GM18502 (cell line): Measurements from ENCODE around the gene ANKZF1.

Experiments
- ATAC-seq: cut with Tn5 transposase; IDR thresholded peaks from one replicate; pipeline ENCODE4 v1.9.1; 2021; ENCODE audit warnings: mild to moderate bottlenecking; ENCODE audit not compliant: unreplicated experiment, poor library complexity

ANKZF1 gene

DNA sequence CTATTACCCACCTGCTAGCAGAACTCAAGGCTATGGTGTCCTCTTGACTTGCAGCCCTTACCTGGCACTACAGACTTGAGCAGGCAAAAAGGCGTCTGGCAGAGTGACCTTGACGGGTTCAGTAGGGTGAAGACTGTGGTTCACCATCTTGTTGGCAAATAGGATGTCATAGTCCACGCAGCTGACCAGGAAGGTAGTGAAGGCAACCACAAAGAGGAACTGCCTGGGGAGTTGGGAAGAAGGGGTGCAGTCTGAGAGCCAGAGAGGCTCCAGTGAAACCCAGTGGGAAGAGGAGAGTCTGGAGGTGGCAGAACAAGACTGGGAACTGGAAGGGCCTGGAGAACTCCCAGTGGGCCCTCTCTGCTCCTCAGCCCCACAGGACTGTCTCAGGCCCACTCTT is 4.3 kb upstream of the ANKZF1 start:
- no peak for ATAC-seq

DNA sequence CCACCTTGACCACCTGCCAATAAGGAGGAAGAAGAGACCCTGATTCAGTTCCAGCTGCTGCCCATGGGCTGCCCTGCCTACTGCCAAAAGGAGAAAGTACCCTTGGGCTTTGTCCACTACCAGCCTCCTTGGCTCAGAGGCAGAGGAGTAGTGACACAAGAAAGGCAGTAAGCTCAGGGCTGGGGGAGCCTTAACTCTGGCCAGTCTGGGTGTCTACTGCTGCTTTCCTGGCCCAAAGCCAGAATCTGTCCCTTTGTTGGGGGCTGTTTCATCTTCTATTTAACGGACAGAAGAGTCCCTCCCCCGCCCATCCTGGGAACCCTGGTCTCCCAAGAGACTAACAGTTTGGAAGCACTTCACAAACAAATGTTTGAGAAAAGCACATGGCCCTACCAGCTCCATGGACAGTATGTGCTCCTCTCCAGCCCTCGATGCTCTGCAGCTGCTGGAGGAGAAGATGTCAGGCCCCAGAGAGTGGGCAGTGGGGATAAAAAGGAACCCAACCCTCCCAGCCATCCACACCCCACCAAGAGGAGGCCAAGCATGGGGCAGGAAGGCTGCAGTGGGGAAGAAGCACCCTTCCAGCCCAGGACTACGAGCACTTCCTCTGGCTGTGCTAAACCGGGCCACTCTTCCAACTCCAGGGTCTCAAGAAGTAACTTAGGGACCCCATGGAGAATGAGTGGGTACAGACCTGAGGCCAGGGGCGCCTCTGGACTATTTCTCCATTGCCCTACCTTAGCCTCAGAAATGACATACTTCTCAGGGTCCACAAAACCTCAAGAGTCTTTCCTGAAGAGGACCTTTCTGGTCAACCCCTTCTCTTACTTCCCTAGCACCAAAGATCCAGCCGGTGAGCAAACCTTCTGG is 1.3 kb upstream of the ANKZF1 start:
- ATAC-seq: no peak

DNA sequence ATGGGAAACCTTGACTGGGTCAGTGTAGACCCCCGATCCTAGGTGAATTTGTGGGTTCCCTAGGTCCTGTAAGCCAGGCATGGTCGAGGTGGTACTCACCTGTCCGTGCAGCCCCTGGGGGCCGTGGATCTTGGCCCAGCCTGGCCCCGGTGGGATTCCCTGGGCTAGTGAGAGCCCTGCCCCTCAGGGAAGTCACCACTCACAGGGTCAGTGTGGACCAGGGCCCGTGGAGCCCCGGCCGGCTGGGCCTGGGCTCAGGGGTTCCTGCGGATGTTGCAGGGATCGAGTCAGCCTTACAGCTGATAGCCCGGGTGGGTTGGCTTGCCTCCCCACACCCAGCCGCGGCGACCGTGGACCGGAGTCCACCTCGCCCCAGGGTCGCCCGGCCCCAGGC is 698 bp upstream of the ANKZF1 start:
- ATAC-seq: no peak

DNA sequence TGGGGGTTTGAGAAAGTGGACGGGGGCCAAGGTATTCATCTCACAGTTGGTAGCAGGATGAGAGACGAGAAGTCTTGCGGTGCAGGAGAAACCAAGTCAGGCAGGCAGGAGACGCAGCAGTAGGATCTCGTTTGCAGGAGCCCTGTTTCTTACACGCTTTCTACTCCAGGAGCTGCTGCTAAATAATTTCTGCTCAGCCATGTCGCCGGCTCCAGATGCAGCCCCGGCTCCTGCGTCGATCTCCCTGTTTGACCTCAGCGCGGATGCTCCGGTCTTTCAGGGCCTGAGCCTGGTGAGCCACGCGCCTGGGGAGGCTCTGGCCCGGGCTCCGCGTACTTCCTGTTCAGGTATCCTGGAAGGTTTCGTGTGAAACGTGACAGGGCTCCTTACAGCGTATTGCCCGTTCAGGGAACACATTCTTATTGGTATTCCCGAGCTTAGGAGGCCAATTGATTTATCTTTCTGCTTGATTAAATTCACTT is 494 bp downstream of the ANKZF1 start:
- peak; percentile 24 for ATAC-seq

DNA sequence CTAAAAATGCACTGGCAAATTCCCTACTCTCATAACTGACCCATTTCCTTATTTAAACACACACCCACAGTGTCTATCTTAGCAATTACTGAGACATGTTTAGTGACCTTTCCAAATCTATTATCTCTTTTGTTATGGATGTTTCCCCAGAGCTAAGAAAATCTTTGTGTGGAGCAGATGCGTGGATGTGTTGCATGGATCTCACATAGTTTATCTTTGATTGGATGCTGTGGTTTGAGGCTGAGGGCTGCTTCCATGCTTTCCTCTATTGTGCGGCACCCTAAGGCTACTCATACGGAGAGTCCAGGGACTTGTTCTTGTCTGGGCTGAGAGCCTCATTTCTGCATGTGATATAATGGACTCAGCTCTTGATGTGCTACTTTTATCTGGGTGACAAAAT is 4.7 kb downstream of the ANKZF1 start:
- no peak for ATAC-seq

DNA sequence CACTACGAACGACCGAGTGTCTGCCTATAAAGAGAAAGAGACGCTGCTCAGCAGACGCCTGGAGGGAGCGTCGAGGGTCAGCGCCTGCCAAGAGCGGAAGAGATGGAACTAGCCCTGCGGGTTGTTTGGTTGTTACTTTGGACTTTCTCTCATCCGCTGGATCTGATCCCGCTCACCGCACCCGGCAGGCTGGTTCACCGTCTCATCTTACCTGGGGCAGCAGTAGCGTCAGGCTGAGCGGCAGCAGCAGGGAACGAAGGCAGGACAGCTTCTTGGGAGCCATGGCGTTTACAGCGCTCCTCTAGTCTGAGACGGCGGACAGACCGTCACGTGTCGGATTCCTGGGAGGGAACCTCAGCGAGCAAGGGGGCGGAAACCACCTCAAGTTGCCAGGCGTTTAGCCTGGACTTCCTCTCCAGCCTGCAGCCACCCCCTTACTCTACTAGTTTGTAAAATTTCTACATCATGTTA is 13.7 kb downstream of the ANKZF1 start:
- no peak for ATAC-seq

DNA sequence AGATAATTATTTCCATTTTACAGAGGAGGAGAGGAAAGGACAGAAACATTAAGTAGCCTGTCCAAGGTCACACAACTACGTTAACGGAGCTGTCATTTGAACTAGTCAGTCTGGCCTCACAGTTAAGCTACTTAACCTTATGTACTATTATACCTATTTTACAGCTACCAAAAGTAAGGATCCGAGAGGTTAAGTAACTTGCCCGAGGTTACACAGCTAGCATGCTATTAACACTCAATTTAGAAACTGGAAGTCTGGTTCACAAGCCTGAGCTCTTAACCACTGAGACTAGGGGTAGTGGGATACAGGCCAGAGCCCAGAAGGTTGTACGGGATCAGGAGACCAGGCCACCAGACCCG is 15.2 kb downstream of the ANKZF1 start:
- no peak for ATAC-seq

DNA sequence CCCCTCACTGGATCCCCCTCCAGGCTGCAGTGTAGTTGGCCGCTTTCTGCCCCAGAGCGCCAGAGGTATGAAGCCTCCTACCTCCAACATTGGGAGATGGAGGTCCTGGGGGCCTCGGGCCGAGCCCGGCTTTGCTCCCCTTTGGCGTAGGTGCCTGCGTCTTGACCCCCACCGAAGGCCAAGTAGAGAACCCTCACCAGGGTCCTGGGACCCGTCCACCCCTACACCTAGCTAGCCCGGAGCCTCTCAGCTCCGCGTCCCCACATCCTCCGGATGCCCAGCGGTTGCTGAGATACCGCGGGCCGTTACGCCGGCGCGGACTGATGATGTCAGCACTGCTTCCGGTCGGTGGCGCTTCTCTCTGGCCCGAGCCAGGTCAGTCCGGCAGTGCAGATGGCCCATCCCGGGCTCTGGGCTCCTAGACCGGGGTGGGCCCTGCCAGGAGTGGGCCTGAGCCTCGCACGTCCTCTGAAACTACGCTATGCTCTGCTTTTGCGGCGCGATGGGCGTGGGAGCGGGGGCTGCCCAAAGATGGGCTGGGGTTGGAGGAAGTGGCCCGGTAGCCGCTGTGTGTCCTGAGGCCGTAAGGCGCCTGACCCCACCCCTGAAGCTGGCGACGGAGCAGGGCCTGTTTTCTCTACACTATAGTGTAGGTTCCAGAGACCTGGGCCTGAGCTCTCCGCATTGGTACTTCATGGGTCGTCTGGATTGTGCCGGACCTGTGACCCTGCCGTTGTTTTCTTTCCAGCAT is 15.7 kb downstream of the ANKZF1 start, which contains the start of the genes GLB1L and STK16:
TSS of gene GLB1L (minus strand) at position 297 of the 751 bp plus-strand sequence. CDS start 1,871 bp downstream, outside the sequence.
TSS of gene STK16 (plus strand) at position 332 of the 751 bp plus-strand sequence. CDS start 521 bp downstream, outside the sequence.
- peak; percentile 80 for ATAC-seq

DNA sequence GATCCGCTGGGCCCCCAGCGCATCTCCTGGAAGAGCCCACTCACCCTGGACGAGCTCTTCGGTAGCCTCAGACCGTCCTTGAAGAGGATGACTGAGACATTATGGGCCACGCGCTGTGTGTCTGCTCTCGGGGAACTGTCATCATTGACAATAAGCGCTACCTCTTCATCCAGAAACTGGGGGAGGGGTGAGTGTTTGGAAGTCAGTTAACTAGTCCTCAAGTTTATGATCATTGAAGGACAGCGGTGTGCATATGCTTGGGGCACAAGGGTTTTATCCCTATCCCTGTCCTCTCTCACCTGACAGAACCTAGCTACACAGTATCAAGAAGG is 16.3 kb downstream of the ANKZF1 start:
- ATAC-seq: no peak

DNA sequence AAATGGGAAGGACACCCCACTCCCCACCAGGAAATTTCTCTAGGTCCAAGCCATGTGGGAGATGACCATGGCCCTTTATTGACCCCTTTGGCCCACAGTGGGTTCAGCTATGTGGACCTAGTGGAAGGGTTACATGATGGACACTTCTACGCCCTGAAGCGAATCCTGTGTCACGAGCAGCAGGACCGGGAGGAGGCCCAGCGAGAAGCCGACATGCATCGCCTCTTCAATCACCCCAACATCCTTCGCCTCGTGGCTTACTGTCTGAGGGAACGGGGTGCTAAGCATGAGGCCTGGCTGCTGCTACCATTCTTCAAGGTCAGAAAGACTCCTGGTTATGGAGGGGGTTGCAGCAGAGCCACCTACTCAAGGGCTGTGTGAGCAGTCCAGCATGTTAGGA is 17.0 kb downstream of the ANKZF1 start:
- no peak for ATAC-seq

DNA sequence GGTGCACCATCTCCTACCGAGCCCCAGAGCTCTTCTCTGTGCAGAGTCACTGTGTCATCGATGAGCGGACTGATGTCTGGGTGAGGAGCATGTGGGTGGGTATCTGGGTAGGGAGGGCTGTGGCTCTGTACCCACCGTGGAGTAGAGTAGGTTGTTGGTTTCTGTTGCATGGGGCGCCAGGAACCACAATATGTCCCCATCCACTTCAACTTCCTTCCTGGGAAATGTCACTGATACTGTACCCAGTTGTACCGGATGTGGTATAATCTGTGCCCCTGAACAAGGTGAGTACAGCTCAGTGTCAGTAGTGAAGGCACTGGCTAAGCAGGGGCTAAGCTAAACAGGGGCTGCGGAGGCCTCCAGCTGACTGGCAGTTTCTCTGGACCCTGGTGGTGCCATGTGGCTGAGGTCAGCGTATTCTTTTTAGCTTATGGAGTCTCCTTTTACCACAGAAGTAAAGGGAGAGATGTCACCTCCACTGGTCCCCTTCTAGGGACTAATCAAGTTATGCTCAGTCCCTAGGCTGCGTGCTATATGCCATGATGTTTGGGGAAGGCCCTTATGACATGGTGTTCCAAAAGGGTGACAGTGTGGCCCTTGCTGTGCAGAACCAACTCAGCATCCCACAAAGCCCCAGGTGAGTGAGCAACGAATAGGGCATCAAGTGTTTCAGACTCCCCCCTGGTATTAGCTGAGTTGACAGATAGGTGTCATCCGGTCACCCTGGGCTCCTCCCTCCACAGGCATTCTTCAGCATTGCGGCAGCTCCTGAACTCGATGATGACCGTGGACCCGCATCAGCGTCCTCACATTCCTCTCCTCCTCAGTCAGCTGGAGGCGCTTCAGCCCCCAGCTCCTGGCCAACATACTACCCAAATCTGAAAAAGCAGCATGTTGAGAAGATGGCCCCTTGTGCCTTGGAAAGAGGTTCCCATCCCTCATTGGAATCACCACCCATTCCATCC is 18.4 kb downstream of the ANKZF1 start:
- no peak for ATAC-seq

DNA sequence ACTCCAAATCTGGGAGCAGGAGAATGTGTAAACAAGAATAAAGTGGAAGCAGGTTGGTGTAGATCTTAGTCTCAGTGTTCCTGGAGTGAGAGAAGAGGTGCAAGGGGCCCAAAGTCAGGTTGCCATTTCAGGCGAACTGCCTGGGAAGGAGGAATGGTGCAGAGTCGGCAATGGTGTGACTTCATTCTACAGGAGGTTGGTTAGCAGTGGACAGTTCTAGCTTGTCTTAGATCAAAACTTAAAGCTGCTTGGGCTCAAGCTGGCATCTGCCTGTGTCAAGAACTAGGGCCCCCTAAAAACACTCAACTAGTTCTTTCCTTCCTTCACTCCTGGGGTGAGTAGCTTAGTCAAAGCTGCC is 19.2 kb downstream of the ANKZF1 start:
- no peak for ATAC-seq

DNA sequence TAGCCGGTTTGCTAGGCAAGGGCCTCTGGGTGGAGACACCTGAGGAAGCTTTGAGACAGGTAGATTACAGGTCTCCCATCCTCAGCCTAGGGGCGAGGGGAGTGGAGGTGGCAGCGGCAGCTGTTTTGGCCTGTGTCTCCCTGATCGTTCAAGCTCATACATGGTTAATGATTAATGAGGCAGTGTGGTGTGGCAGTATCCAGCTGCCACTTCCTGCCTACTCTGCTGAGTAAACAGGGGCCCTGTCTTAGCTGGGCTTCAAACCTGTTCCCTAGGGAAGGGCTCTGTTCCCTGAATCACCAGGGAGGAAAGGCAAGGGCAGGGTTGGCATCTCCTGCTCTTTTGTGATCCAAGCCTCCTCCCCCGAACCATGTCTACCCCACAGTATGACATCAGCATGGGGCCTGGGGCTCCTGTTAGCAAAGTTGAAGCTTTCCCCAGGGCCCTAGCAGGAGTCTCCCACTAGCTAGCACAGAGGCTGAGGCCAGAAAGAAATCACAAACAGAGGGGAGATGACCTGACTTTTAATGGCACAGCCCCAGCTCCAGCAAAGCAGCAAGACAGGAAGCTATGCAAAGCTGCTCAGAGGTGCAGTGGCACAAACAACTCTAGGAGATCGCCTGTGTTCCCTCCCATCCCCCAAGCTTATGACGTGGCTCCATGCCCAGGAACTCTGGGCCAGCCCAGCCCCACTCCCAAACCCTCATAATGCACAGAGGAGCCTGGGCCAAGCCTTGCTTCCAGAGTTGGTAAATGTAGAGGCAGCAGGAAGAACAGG is 19.8 kb downstream of the ANKZF1 start:
- peak; percentile 27 for ATAC-seq

DNA sequence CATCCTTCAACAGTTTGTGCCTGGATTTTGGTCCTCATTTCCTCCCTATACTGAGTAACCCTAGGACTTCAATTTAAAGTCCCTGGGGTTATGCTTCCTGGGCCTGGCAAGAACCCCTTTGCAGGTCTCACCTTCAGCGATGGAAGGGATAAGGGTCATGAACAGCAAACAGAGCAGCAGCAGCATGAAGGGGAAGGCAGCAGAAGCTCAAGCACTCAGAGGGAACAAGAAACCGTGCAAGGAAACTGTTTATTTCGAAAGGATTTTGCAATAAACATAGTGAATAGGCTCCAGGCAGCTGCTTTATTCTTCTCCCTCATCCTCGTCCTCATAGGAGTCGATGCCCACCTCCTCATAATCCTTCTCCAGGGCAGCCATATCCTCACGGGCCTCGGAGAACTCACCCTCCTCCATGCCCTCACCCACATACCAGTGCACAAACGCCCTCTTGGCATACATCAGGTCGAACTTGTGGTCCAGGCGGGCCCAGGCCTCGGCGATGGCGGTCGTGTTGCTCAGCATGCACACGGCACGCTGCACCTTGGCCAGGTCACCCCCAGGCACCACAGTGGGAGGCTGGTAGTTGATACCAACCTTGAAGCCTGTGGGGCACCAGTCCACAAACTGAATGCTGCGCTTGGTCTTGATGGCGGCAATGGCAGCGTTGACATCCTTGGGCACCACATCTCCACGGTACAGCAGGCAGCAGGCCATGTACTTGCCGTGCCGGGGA is 20.6 kb downstream of the ANKZF1 start:
- no peak for ATAC-seq

DNA sequence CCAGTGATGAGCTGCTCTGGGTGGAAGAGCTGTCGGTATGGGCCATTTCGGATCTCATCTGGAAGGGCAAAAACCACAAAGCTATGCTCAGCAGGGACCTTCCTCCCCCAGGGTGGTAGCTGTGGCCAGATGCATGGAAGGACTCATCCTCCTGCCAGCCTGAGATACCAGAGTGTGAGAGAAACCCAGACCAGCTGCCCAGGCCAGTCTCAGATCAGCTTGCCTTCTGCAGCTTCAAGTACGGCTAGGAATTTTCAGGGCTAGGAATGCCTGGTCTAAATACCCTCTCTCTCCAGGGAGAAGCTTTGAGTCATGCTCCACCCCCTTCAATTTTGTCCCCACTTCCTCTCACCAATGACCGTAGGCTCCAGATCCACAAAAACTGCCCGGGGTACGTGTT is 22.1 kb downstream of the ANKZF1 start:
- ATAC-seq: no peak

DNA sequence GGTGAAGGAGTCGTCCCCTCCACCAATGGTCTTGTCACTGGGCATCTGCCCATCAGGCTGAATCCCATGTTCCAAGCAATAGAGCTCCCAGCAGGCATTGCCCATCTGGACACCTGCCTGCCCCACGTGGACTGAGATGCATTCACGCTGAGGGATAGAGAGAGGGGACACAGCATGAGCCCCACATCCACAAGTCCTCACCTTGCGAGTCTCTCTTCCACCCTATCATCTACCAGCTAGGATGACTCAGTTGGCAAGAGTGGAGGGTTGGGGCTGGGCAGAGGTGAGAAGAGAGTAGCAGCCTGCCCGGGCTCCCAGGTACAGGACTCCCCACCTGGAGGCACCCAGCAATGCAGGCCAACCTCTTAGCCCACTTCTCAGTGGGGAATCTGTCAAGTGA is 22.5 kb downstream of the ANKZF1 start:
- no peak for ATAC-seq

DNA sequence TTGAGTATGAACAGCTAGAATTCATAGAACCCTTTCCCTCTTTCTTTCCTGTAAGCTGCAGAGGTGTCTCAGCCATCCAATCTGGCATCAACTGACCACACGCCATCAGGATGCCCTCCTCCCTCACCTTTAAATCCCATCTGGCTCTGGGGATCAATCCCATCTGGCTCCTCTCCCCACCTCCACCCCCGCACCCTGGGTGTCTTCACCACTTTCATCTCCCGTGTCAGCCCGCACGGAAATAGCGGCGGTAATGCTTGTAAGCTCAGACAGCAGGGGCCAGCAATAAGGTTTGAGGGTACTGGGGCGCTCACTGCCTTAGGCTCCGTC is 22.9 kb downstream of the ANKZF1 start:
- ATAC-seq: no peak

DNA sequence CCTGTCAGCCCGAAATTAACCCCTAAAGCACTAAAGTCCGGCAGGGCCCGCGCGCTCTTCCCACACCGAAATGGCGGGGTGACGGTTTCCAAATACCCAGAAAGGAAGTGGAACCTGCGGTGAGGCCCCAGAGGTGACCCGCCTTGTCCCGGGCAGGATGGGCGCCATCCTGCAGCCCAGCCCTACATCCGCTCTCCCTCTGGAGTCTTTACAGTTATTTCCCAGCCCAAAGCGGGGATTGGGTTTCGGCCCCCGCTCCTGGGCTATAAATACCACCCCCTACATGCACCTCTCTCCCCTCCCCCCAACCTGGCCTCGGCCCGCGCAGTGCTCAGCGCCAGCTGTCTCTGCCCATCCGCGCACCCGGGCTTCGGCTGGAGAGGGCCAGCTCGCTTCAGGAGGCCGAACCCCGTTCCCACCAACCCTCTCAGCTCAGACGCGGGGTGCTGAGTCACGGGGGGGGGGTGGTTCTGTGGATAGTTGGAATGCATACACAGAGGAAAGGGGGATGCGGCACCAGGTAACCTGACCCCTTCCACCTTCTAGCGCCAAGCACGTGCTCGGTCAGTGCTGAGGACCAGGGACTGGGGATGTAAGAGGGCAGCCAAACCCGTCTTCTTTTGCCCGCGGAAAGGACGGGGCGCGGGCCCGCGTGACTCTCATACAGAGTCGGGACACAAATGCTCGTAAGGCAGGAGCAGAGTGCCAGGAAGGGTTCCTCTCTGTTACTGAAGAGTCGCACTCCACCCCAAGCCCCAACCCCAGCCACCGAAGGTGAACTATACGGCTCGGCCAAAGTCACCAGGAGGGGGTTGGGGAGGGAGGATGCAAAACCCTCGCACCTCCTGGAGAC is 23.5 kb downstream of the ANKZF1 start, which contains the start of gene TUBA4B:
TSS of gene TUBA4B (plus strand) at position 344 of the 853 bp plus-strand sequence. CDS start at position 509, 165 bp downstream.
- ATAC-seq: peak; percentile 25
